ENCODE measurements around the gene CLDN5. TPM values are rescaled to one million over a fixed set of nuclear protein-coding genes. Genes with fewer than 3 reads are reported as not detected.

CLDN5 gene
- total RNA-seq, 1 experiment from 2014 or later: 0.44 TPM

GRCh38 chr22:19525666-19526065, 1.5 kb upstream of the CLDN5 start:
- no peaks in the 10 kb centered on the region for H4K20me1 ChIP-seq (ENCODE audit: control insufficient read depth, insufficient read depth, insufficient read length)
- H2AFZ ChIP-seq (ENCODE audit: low read length): no peak overlapping the region
- peaks cover 4% of the 10 kb centered on the region; the same call in 1 of the 2 replicates for H3K27me3 ChIP-seq (ENCODE audit: insufficient read depth, low read length)
- H4K91ac ChIP-seq (ENCODE audit: insufficient read length, low read depth, low read length): no peak overlapping the region
- no CpG with 5 or more reads among the region's 3 CpGs for WGBS (ENCODE audit: extremely low coverage, insufficient read length, low lambda C conversion rate)
- H2BK12ac ChIP-seq (ENCODE audit: insufficient read length, low read depth, low read length): no peak overlapping the region
- Mint-ChIP-seq H3K4me3 (no peak overlapping the region; a peak in 1 of 5 replicates), H3K9me3 (no peaks in the 10 kb centered on the region), H3K27me3 (ENCODE audit: low read depth) (peaks cover 74% of the 10 kb centered on the region), H3K36me3 (ENCODE audit: insufficient read depth in 1 of 3, low read depth in 3 of 3) (peaks cover 0 to 10% (median 6%) of the 10 kb centered on the region in 3 experiments; a peak in 3 of 7 replicates), H3K27ac (no peak overlapping the region), H3K4me1 (peaks cover 8 to 13% of the 10 kb centered on the region in 2 experiments; a peak in 3 of 4 replicates)
- H4K8ac ChIP-seq (replicated peaks; ENCODE audit: insufficient read length, low read depth, low read length): no peak overlapping the region
- H4K5ac ChIP-seq (ENCODE audit: insufficient read length, low read depth, low read length): no peak overlapping the region
- no peak overlapping the region for H3K4me2 ChIP-seq (ENCODE audit: insufficient read depth, insufficient read length, low read length)
- H3K14ac ChIP-seq (ENCODE audit: insufficient read depth, low read length): no peak overlapping the region
- H3K23ac ChIP-seq (ENCODE audit: insufficient read length, low read depth, low read length): no peak overlapping the region
- H3K9me3 ChIP-seq (ENCODE audit: control insufficient read depth, low read depth, low read length): no peaks in the 10 kb centered on the region
- H3K23me2 ChIP-seq (ENCODE audit: insufficient read length, low read depth, low read length, poor library complexity, severe bottlenecking): peaks cover 14% of the 10 kb centered on the region
- H2BK20ac ChIP-seq (ENCODE audit: low read depth, low read length, poor library complexity, severe bottlenecking): no peak overlapping the region
- TF ChIP-seq CTCF (conservative IDR thresholded peaks at IDR 0.05): no peak
- H2AK5ac ChIP-seq (ENCODE audit: insufficient read length, low read length): no peak overlapping the region
- H3K9ac ChIP-seq (ENCODE audit: extremely low read depth, insufficient read length, low read length): no peak overlapping the region
- H3K56ac ChIP-seq (ENCODE audit: insufficient read length, low read depth, low read length): no peak overlapping the region
- no peak overlapping the region for H2BK15ac ChIP-seq (ENCODE audit: low read depth, low read length)
- H3K4ac ChIP-seq (ENCODE audit: low read depth, low read length): no peak overlapping the region
- H3K4me1 ChIP-seq (ENCODE audit: insufficient read depth, low read length): no peaks in the 10 kb centered on the region
- H2BK5ac ChIP-seq (ENCODE audit: insufficient read length, low read length): no peak overlapping the region
- DNase-seq: no peak
- no peak overlapping the region for H2BK120ac ChIP-seq (ENCODE audit: low read depth, low read length, poor library complexity, severe bottlenecking)
- H3T11ph ChIP-seq (ENCODE audit: low read length): no peak overlapping the region
- H3K27ac ChIP-seq (ENCODE audit: insufficient read length, low read depth, low read length): no peak overlapping the region
- H3K18ac ChIP-seq (ENCODE audit: insufficient read length, low read depth, low read length): no peak overlapping the region
- no peaks in the 10 kb centered on the region for H3K79me2 ChIP-seq (ENCODE audit: insufficient read depth, low read length)
- no peaks in the 10 kb centered on the region for H3K79me1 ChIP-seq (ENCODE audit: insufficient read depth, low read depth, low read length, poor library complexity, severe bottlenecking)

Measured in H9 (cell line).